NOMO-1 (cell line): ENCODE measurements around the gene IQCM.
"Not testable (repeated sequence)": the region's sequence is repeated elsewhere in the genome, so short reads cannot be mapped to it uniquely, and the experiment has no call there.

Experiments used
- DNase-seq, 2 experiments: peaks; one replicate each; lab custom pipeline; 2025; ENCODE audit not compliant: unreplicated experiment in 2 of 2; lab: John Stamatoyannopoulos, UW

The IQCM gene

GRCh38 chr4:149493492-149493891 lies 322.2 kb downstream of the IQCM start:
- no peak for DNase-seq

GRCh38 chr4:149489321-149489720 lies 326.3 kb downstream of the IQCM start:
- no peak for DNase-seq

GRCh38 chr4:149486861-149487260 lies 328.8 kb downstream of the IQCM start:
- DNase-seq: no peak

GRCh38 chr4:149468669-149469068 lies 347.0 kb downstream of the IQCM start:
- not testable (repeated sequence) for DNase-seq

GRCh38 chr4:149466446-149466845 lies 349.2 kb downstream of the IQCM start:
- DNase-seq: no peak

GRCh38 chr4:149465955-149466354 lies 349.7 kb downstream of the IQCM start:
- DNase-seq: no peak

- no peak for DNase-seq
Observed at GRCh38 chr4:149443537-149443936, 372.1 kb downstream of the IQCM start.

GRCh38 chr4:149441338-149441737 lies 374.3 kb downstream of the IQCM start:
- no peak for DNase-seq

- no peak for DNase-seq
Observed at GRCh38 chr4:149426461-149426860, 389.2 kb downstream of the IQCM start.

GRCh38 chr4:149409555-149409962 lies 406.1 kb downstream of the IQCM start:
- no peak for DNase-seq

GRCh38 chr4:149409146-149409545 lies 406.5 kb downstream of the IQCM start:
- no peak for DNase-seq

GRCh38 chr4:149404143-149404542 lies 411.5 kb downstream of the IQCM start:
- no peak for DNase-seq

- no peak for DNase-seq
Observed at GRCh38 chr4:149403081-149403480, 412.6 kb downstream of the IQCM start.

- DNase-seq: no peak
Observed at GRCh38 chr4:149398993-149399392, 416.6 kb downstream of the IQCM start.

- no peak for DNase-seq
Observed at GRCh38 chr4:149370785-149371420, 444.7 kb downstream of the IQCM start.

- DNase-seq: no peak
Observed at GRCh38 chr4:149370002-149370401, 445.6 kb downstream of the IQCM start.

- DNase-seq: no peak
Observed at GRCh38 chr4:149353241-149353640, 462.4 kb downstream of the IQCM start.

- DNase-seq: no peak
Observed at GRCh38 chr4:149349541-149349940, 466.1 kb downstream of the IQCM start.

- DNase-seq: no peak
Observed at GRCh38 chr4:149347139-149347538, 468.5 kb downstream of the IQCM start.

- DNase-seq: no peak
Observed at GRCh38 chr4:149345424-149345823, 470.2 kb downstream of the IQCM start.

GRCh38 chr4:149344436-149344835 lies 471.2 kb downstream of the IQCM start:
- no peak for DNase-seq

- DNase-seq: no peak
Observed at GRCh38 chr4:149343614-149344013, 472.0 kb downstream of the IQCM start.

GRCh38 chr4:149341117-149341516 lies 474.5 kb downstream of the IQCM start:
- not testable (repeated sequence) for DNase-seq
